HepG2 (cell line): ENCODE measurements around the gene MYEOV. TPM values are rescaled to one million over a fixed set of nuclear protein-coding genes. Genes with fewer than 3 reads are reported as not detected.

Experiments used
- ATAC-seq: fragments of 200-7000 bp; cut with Tn5 transposase; 3 replicates; pipeline ENCODE4 v1.9.1; 2020; ENCODE audit warnings: mild to moderate bottlenecking, moderate library complexity
- BruUV-seq: library from RNA; stranded (reverse); fragments of 400-500 nt; replicated peaks from 2 replicates; lab custom pipeline; 2021; lab: Mats Ljungman, UMichigan
- CTCF ChIA-PET: fragments of 300-600 bp; formaldehyde crosslinking; extraction: SDS; loops from one replicate; lab custom pipeline; 2021; ENCODE audit warnings: low total read pairs, inconsistent platforms, low intra/inter-chr PET ratio; lab: Yijun Ruan, JAX
- POLR2A ChIA-PET: fragments of 350-600 bp; sonication (Branson Sonifier 250); formaldehyde crosslinking; loops from one replicate; lab custom pipeline; 2020; ENCODE audit warnings: antibody characterized with exemption, inconsistent platforms; lab: Yijun Ruan, JAX
- DNase-seq: peaks from one replicate; pipeline ENCODE4 v3.0.0-alpha.2; 2015; ENCODE audit warnings: low spot score
- FAIRE-seq: peaks from 3 replicates; lab custom pipeline; 2011; peaks lifted over from hg19 to GRCh38; lab: Jason Lieb, UNC
- H2AFZ ChIP-seq: one replicate; pipeline ENCODE4 v1.6.1; 2011; ENCODE audit warnings: low read length, inconsistent platforms
- H3K27ac ChIP-seq: fragments of 300-600 bp; 3 replicates; pipeline ENCODE4 v1.8.0; 2011; ENCODE audit warnings: mixed run types, mild to moderate bottlenecking, mixed read lengths, low read length, inconsistent platforms; ENCODE audit not compliant: insufficient read depth; ENCODE audit errors: extremely low read length
- H3K27me3 ChIP-seq, 2 experiments: fragments of 200-600 bp in 1 of 2; 2 replicates in 1 of 2; 3 replicates in 1 of 2; pipeline versions ENCODE4 v1.6.0 to v1.8.0; 2011; ENCODE audit warnings: low read length in 2 of 2, mild to moderate bottlenecking in 2 of 2, moderate library complexity in 2 of 2, inconsistent platforms in 1 of 2; ENCODE audit not compliant: insufficient read depth in 2 of 2, control insufficient read depth in 1 of 2
- H3K36me3 ChIP-seq, 2 experiments: fragments of 200-600 bp in 1 of 2; replicated peaks in 1 of 2; 2 replicates in 1 of 2; 3 replicates in 1 of 2; pipeline versions ENCODE4 v1.5.1 to v1.8.0; 2011; ENCODE audit warnings: low read length in 2 of 2, inconsistent platforms in 1 of 2; ENCODE audit not compliant: insufficient read depth in 2 of 2, control insufficient read depth in 1 of 2
- H3K4me1 ChIP-seq: 2 replicates; pipeline ENCODE4 v1.5.1; 2012; ENCODE audit warnings: low read length, inconsistent platforms; ENCODE audit not compliant: insufficient read depth
- H3K4me2 ChIP-seq: 2 replicates; pipeline ENCODE4 v1.6.0; 2011; ENCODE audit warnings: low read depth, low read length, inconsistent platforms
- H3K4me3 ChIP-seq, 3 experiments: fragments of 200-600 bp in 1 of 3; sonication (generic), shearing (Covaris generic) in 1 of 3; replicated peaks in 1 of 3; 2 replicates each; pipeline ENCODE4 v1.5.1; 2011 to 2016; ENCODE audit warnings: low read length in 3 of 3, inconsistent platforms in 2 of 3, low read depth in 2 of 3, mild to moderate bottlenecking in 2 of 3, control low read depth in 1 of 3, mixed read lengths in 1 of 3; ENCODE audit not compliant: insufficient read depth in 1 of 3
- H3K79me2 ChIP-seq: one replicate; pipeline ENCODE4 v1.6.1; 2011; ENCODE audit warnings: low read length, inconsistent platforms; ENCODE audit not compliant: insufficient read depth
- H3K9ac ChIP-seq: 2 replicates; pipeline ENCODE4 v1.6.0; 2011; ENCODE audit warnings: mild to moderate bottlenecking, low read depth, low read length, inconsistent platforms; ENCODE audit not compliant: insufficient read depth
- H3K9me3 ChIP-seq: 2 replicates; pipeline ENCODE4 v1.5.1; 2012; ENCODE audit warnings: mild to moderate bottlenecking, low read length
- H4K20me1 ChIP-seq: 2 replicates; pipeline ENCODE4 v1.6.0; 2011; ENCODE audit warnings: inconsistent platforms, mild to moderate bottlenecking, low read length, moderate library complexity; ENCODE audit not compliant: insufficient read depth
- ARNT2 ChIP-seq: sonication (generic); formaldehyde crosslinking; IDR thresholded peaks from 2 replicates; pipeline ENCODE4 v1.8.0; 2022; ENCODE audit warnings: mild to moderate bottlenecking, low read depth, missing genetic modification reagents, moderate library complexity
- JUN ChIP-seq: sonication (generic); formaldehyde crosslinking; IDR thresholded peaks from 2 replicates; pipeline ENCODE4 v1.4.0; 2020; ENCODE audit warnings: mild to moderate bottlenecking, missing genetic modification reagents
- ZFP62 ChIP-seq: sonication (generic); formaldehyde crosslinking; IDR thresholded peaks from 2 replicates; pipeline ENCODE4 v1.4.0; 2020; ENCODE audit warnings: missing genetic modification reagents
- WGBS: methylation state at CpG from one replicate; pipeline ENCODE4 v1.1.6; 2017; ENCODE audit warnings: low lambda C conversion rate; 5-methylcytosine and 5-hydroxymethylcytosine counted together
- in situ Hi-C: cut with HindIII; loops from 2 replicates; pipeline ENCODE4 v1.10.0; 2017; ENCODE audit warnings: low pct_unique_long_range_greater_than_20kb; ENCODE audit not compliant: extremely low pct_ligation_motif_present
- intact Hi-C: fragments of 100-400 bp; cut with micrococcal nuclease; formaldehyde crosslinking; loops from one replicate; pipeline ENCODE4 v1.10.0; 2022; ENCODE audit not compliant: unreplicated experiment
- polyA plus RNA-seq, 8 experiments: library from polyadenylated mRNA; depleted of rRNA in 3 of 8; stranded (reverse) in 7 of 8; unstranded in 1 of 8; fragments of >200 nt; fragmentation: Illumina TruSeq in 4 of 8; extraction: Trizol in 4 of 8; gene quantifications; 2 replicates each; pipeline versions ENCODE4 v1.2.1 to v1.2.3, GENCODE V29; 2011 to 2016; ENCODE audit warnings: low read depth in 4 of 8, missing spikeins in 1 of 8, mixed read lengths in 1 of 8; ENCODE audit not compliant: insufficient read depth in 1 of 8
- total RNA-seq, 5 experiments: library from RNA; depleted of rRNA; stranded (reverse); fragments of >200 nt; fragmentation: Illumina TruSeq; extraction: Trizol; gene quantifications; 2 replicates each; pipeline ENCODE4 v1.2.3, GENCODE V29; 2016; ENCODE audit warnings: low read depth in 1 of 5
- TF ChIP-seq, protein P1 (sequence below): IDR thresholded peaks from 2 replicates; pipeline ENCODE4 v1.6.1; 2016; ENCODE audit warnings: mild to moderate bottlenecking, missing biosample characterization, missing genetic modification reagents
- TF ChIP-seq, protein P2 (sequence below): sonication (generic); formaldehyde crosslinking; IDR thresholded peaks from 2 replicates; pipeline ENCODE4 v1.4.0; 2020; ENCODE audit warnings: missing genetic modification reagents
- TF ChIP-seq, protein P3 (sequence below): sonication (generic); formaldehyde crosslinking; IDR thresholded peaks from 2 replicates; pipeline ENCODE4 v1.5.0; 2020; ENCODE audit warnings: missing genetic modification reagents

The MYEOV gene
- total and polyA plus RNA-seq, 2 of the 13 experiments (the other 11 are each of a cell fraction or from before 2014, with no cell fraction given) = 0.33 to 1.8 TPM

DNA sequence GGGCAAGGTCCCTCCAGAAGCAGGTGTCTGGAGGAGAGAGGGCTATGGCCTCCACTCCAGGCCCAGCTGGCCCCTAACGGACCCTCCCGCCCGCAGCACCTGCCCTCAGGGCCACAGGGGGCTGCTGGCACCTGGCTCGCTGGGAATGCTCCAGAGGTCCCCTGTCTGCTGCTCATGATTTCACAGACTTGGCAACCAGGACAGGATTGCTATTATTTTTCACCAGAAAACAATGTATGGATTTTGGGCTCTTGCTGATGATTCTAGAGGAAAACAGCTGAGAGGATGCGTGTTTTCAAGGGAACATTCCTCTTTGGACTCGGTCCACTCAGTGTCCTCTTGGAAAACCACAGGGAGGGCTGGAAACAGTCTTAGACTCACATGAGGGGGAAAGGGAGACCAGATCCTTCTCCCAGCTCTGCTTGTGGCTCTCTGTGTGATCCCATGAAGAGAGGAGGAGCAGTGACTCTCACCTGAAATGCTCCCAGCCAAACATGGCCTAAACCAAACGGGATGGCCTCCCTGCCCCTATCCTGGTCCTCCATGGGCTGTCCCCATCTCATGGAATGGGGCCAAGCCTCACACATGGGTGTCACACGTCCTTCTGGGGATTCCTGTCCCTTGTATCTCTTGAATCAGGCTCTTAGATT, 15.8 kb downstream of the MYEOV start:
- H3K4me2 ChIP-seq = no peak overlapping the region
- DNase-seq (no peak), ATAC-seq (no peak)
- no peak for TF ChIP-seq ARNT2 (CRISPR knock-in tag)
- TF ChIP-seq ZFP62 = no peak
- TF ChIP-seq JUN (CRISPR knock-in tag) = no peak
- TF ChIP-seq, protein P1, sequence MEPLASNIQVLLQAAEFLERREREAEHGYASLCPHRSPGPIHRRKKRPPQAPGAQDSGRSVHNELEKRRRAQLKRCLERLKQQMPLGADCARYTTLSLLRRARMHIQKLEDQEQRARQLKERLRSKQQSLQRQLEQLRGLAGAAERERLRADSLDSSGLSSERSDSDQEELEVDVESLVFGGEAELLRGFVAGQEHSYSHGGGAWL (CRISPR knock-in tag) = no peak
- TF ChIP-seq, protein P2, sequence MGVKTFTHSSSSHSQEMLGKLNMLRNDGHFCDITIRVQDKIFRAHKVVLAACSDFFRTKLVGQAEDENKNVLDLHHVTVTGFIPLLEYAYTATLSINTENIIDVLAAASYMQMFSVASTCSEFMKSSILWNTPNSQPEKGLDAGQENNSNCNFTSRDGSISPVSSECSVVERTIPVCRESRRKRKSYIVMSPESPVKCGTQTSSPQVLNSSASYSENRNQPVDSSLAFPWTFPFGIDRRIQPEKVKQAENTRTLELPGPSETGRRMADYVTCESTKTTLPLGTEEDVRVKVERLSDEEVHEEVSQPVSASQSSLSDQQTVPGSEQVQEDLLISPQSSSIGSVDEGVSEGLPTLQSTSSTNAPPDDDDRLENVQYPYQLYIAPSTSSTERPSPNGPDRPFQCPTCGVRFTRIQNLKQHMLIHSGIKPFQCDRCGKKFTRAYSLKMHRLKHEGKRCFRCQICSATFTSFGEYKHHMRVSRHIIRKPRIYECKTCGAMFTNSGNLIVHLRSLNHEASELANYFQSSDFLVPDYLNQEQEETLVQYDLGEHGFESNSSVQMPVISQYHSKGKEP = no peak
- TF ChIP-seq, protein P3, sequence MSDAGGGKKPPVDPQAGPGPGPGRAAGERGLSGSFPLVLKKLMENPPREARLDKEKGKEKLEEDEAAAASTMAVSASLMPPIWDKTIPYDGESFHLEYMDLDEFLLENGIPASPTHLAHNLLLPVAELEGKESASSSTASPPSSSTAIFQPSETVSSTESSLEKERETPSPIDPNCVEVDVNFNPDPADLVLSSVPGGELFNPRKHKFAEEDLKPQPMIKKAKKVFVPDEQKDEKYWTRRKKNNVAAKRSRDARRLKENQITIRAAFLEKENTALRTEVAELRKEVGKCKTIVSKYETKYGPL = no peak
- TF ChIP-seq, all 625 proteins: peak for 0
- intact Hi-C loops (no loop called here), in situ Hi-C loops (no loop called here)
- H2AFZ ChIP-seq = no peak overlapping the region
- no peak for FAIRE-seq
- H3K27me3 ChIP-seq = peaks cover 8 to 56% of the 10 kb centered on the region in 2 experiments; a peak in 4 of 5 replicates
- H3K27ac ChIP-seq = no peak overlapping the region
- no peak overlapping the region for H3K9ac ChIP-seq
- WGBS = 14% methylated on average over 3 of the region's 8 CpGs
- H3K79me2 ChIP-seq = no peaks in the 10 kb centered on the region
- ChIA-PET CTCF (no interaction called here), POLR2A (no interaction called here)
- no peaks in the 10 kb centered on the region for H4K20me1 ChIP-seq
- H3K9me3 ChIP-seq = no peaks in the 10 kb centered on the region
- no peaks in the 10 kb centered on the region for H3K4me1 ChIP-seq
- no peaks in the 10 kb centered on the region for H3K36me3 ChIP-seq
- no TSS peak for BruUV-seq
- no peak overlapping the region for H3K4me3 ChIP-seq
